Activated T-helper 2 cell treated with anti-CD3 and anti-CD28 coated beads, Interferon-gamma antibody, Interleukin-2, Interleukin-4, amounts not matched to agents 10 μg/mL and 5 μg/mL and 100 μg/mL, durations not matched to agents 14 hours and 24 hours and 36 hours (primary cell): ENCODE measurements around the gene MYCBPAP. TPM values are rescaled to one million over a fixed set of nuclear protein-coding genes. Genes with fewer than 3 reads are reported as not detected.
A peak's percentile ranks its signal among the peaks of the same experiment; 100 is the strongest.

Experiments
- DNase-seq: peaks from one replicate; pipeline ENCODE4 v3.0.0; 2021; ENCODE audit warnings: low spot score
- H3K27ac Mint-ChIP-seq: one replicate; pipeline ENCODE4 v1.8.0; 2021; ENCODE audit warnings: mixed read lengths
- H3K27me3 Mint-ChIP-seq: one replicate; pipeline ENCODE4 v1.8.0; 2021; ENCODE audit warnings: low read depth, mixed read lengths
- H3K36me3 Mint-ChIP-seq: one replicate; pipeline ENCODE4 v1.8.0; 2021; ENCODE audit warnings: low read depth, mixed read lengths
- H3K4me1 Mint-ChIP-seq: one replicate; pipeline ENCODE4 v1.8.0; 2021; ENCODE audit warnings: low read depth, mixed read lengths
- H3K4me3 Mint-ChIP-seq: one replicate; pipeline ENCODE4 v1.8.0; 2021; ENCODE audit warnings: low read depth, mild to moderate bottlenecking, moderate library complexity, mixed read lengths
- H3K9me3 Mint-ChIP-seq: one replicate; pipeline ENCODE4 v1.8.0; 2021; ENCODE audit warnings: mixed read lengths
- intact Hi-C: fragments of 100-400 bp; cut with micrococcal nuclease; formaldehyde crosslinking; loops from one replicate; pipeline ENCODE4 v1.15.1; 2023
- total RNA-seq: library from RNA; stranded (reverse); gene quantifications from 2 replicates; pipeline ENCODE4 v1.2.3, GENCODE V29; 2022

MYCBPAP gene
- total RNA-seq, 1 donor from 2014 or later = 3.1 TPM

DNA sequence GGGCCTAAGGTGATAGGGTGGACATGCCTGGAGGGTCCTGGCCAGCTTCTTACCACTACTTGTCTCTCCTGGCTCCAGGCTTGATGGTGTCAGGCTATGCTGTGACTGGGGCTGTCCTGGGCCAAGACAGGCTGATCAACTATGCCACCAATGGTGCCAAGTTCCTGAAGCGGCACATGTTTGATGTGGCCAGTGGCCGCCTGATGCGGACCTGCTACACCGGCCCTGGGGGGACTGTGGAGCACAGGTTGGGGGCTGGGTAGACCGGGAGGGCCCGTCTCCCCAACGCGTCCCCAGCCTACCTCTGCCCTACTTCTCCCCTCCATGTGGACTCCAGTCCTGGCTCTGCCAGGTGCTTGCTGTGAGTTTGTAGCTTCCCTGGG, 43.2 kb downstream of the MYCBPAP start:
- Mint-ChIP-seq H3K27me3 (peaks cover under 1% of the 10 kb centered on the region), H3K4me1 (peaks cover 2% of the 10 kb centered on the region), H3K27ac (no peak overlapping the region), H3K9me3 (no peaks in the 10 kb centered on the region), H3K4me3 (no peak overlapping the region), H3K36me3 (no peaks in the 10 kb centered on the region)
- no peak for DNase-seq
- intact Hi-C loops = no loop called here

DNA sequence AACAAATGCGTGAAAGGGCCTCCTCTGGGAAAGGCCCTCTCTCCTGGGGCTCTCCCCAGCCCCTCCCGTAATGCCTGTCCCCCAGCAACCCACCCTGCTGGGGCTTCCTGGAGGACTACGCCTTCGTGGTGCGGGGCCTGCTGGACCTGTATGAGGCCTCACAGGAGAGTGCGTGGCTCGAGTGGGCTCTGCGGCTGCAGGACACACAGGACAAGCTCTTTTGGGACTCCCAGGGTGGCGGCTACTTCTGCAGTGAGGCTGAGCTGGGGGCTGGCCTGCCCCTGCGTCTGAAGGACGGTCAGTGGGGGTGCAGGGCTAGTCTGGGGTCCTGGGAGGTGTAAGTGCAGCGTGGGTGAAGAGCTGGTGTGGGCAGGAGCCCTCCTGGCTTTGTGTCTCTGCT, 43.6 kb downstream of the MYCBPAP start:
- Mint-ChIP-seq H3K27me3 (no peaks in the 10 kb centered on the region), H3K4me3 (no peak overlapping the region), H3K9me3 (no peaks in the 10 kb centered on the region), H3K27ac (no peak overlapping the region), H3K4me1 (peaks cover 2% of the 10 kb centered on the region), H3K36me3 (no peaks in the 10 kb centered on the region)
- intact Hi-C loops = no loop called here
- no peak for DNase-seq

DNA sequence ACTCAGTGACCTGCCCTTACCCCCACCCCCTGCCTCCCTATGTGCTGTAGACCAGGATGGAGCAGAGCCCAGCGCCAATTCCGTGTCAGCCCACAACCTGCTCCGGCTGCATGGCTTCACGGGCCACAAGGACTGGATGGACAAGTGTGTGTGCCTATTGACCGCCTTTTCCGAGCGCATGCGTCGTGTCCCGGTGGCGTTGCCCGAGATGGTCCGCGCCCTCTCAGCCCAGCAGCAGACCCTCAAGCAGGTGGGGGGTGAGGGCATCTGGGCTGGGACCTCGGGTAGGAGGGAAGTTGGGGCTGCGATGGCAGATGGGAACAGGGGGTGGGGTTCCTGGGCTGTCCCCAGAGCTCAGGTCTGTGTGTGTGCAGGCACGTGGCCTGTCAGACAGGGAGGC, 46.0 kb downstream of the MYCBPAP start:
- H3K36me3 Mint-ChIP-seq = no peaks in the 10 kb centered on the region
- H3K27me3 Mint-ChIP-seq = peaks cover 15% of the 10 kb centered on the region
- H3K4me1 Mint-ChIP-seq = peaks cover 3% of the 10 kb centered on the region
- no peaks in the 10 kb centered on the region for H3K9me3 Mint-ChIP-seq
- H3K27ac Mint-ChIP-seq = no peak overlapping the region
- intact Hi-C loops = no loop called here
- no peak overlapping the region for H3K4me3 Mint-ChIP-seq
- no peak for DNase-seq

DNA sequence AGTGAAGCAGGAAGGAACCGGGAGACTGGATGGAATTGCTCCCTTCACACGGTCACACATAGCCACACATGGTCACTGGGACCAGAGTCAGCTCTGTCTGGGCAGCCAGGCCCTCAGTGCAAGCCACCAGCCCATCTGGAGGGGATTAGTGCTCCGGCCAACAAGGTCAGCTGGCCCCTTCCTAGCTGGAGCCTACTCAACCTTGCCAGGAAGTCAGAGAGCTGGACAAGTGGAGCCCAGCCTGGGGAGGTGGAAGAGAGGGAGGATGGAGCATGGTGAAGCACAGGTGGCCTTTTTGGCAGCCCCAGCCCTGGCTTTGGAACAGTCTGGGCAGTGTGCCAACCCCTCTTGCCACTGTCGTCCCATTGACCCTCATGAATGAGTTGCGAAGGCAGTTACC, 48.6 kb downstream of the MYCBPAP start:
- H3K36me3 Mint-ChIP-seq = no peaks in the 10 kb centered on the region
- peaks cover 22% of the 10 kb centered on the region for H3K27me3 Mint-ChIP-seq
- no peak overlapping the region for H3K4me3 Mint-ChIP-seq
- peaks cover 7% of the 10 kb centered on the region for H3K4me1 Mint-ChIP-seq
- no peak for DNase-seq
- intact Hi-C loops = no loop called here
- H3K27ac Mint-ChIP-seq = no peak overlapping the region
- no peaks in the 10 kb centered on the region for H3K9me3 Mint-ChIP-seq

DNA sequence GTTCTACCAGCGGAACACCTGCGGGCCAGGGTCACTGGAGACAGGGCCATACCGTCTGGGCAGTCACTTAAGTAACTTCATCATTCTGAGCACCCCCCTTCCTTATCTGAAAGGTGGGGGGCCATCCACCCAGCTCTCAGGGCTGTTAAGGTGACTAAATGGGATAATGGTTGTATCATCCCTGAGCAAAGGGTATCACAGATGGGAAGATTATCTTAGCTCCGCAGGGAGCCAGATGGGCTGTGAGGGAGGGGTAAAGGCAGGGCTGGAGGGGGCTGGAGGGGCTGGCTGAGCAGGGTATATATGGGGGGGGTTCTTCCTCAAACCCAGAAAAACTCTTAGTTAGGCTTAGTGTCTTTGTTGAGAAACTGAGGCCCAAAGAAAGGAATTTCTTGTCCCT, 49.4 kb downstream of the MYCBPAP start:
- H3K4me1 Mint-ChIP-seq = peaks cover 11% of the 10 kb centered on the region
- intact Hi-C loops = no loop called here
- H3K4me3 Mint-ChIP-seq = no peak overlapping the region
- no peaks in the 10 kb centered on the region for H3K9me3 Mint-ChIP-seq
- H3K27ac Mint-ChIP-seq = no peak overlapping the region
- no peaks in the 10 kb centered on the region for H3K36me3 Mint-ChIP-seq
- DNase-seq = no peak
- peaks cover 27% of the 10 kb centered on the region for H3K27me3 Mint-ChIP-seq

DNA sequence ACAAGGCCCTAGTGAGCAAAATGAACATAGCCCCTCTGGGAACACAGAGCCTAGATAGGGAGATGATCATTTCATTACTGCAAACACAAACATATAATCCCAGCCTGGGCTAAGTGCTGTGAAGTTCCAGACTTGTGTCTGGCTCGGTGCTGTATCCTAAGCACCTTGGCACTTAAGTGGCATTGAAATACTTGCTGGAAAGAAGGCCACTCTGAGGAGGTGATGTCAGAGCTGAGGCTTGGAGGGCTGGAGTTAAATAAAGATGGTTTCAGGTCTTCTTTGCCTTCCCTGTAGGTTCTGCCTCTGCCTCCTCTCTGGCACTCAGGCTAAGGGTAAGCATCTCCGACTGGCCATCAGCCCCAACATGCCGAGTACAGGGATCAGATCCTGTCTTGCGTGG, 49.9 kb downstream of the MYCBPAP start:
- H3K4me1 Mint-ChIP-seq = peaks cover 11% of the 10 kb centered on the region
- H3K9me3 Mint-ChIP-seq = no peaks in the 10 kb centered on the region
- no peak overlapping the region for H3K4me3 Mint-ChIP-seq
- intact Hi-C loops = no loop called here
- H3K36me3 Mint-ChIP-seq = no peaks in the 10 kb centered on the region
- DNase-seq = no peak
- H3K27ac Mint-ChIP-seq = no peak overlapping the region
- H3K27me3 Mint-ChIP-seq = peaks cover 30% of the 10 kb centered on the region

DNA sequence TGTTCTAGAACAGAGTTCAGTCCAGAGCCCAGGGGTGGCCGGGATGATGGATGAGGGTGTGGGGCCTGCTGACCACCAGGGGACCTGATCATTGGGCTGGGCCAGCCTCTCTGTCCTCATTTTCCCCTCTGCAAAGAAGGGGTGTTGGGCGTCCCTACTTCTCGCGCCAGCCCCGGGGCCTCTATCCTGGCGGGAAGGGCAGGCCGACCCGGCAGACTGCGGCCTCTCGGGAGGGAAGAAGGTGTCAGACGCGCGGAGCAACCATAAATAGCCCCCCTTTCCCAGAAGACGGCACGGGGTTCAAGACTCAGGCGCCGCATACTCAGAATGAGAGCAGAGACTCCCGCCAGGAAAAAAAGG, 50.3 kb downstream of the MYCBPAP start:
- intact Hi-C loops = no loop called here

DNA sequence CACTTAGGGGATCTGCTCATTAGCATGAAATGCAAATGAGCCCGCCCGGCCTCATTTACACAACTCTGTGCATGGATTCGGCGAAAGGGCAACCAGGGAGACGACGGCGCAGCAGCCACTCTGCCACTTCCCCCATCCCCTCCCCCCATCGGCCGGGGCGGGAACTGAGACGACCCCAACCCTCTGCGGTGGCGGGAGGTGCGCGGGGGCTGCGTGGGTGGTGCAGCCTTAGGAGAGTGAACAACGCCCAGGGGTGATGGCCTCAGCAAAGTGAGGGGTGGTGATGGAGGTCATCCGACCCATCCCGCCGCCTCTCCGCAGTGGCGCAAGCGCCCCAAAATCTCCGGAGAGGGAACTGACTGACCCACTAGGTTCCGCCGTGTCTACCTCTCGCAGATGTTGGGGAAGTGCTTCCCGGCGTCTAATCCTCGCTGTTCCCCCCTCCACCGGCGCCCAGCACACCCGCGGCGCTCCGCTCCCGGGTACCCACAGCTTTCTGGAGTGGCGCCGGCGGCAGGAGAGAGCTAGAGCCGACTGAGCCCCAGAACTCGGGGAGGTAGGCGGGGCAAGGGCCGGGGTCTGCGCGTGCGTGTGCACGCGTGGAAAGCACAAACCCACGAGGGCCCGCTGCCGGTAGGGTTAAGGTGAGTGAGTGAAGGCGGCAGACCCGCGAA, 50.8 kb downstream of the MYCBPAP start:
- Mint-ChIP-seq H3K27me3 (peaks cover 39% of the 10 kb centered on the region), H3K27ac (no peak overlapping the region), H3K4me3 (peak overlapping the region; percentile 33), H3K36me3 (no peaks in the 10 kb centered on the region), H3K9me3 (no peaks in the 10 kb centered on the region), H3K4me1 (peaks cover 11% of the 10 kb centered on the region)
- no peak for DNase-seq
- intact Hi-C loops = no loop called here

More for the DNA sequence above, 50.3 kb downstream of the MYCBPAP start:
- Mint-ChIP-seq H3K4me1 (peaks cover 11% of the 10 kb centered on the region), H3K36me3 (no peaks in the 10 kb centered on the region), H3K27me3 (peaks cover 35% of the 10 kb centered on the region), H3K27ac (no peak overlapping the region), H3K4me3 (peak overlapping the region; percentile 5), H3K9me3 (no peaks in the 10 kb centered on the region)
- no peak for DNase-seq

DNA sequence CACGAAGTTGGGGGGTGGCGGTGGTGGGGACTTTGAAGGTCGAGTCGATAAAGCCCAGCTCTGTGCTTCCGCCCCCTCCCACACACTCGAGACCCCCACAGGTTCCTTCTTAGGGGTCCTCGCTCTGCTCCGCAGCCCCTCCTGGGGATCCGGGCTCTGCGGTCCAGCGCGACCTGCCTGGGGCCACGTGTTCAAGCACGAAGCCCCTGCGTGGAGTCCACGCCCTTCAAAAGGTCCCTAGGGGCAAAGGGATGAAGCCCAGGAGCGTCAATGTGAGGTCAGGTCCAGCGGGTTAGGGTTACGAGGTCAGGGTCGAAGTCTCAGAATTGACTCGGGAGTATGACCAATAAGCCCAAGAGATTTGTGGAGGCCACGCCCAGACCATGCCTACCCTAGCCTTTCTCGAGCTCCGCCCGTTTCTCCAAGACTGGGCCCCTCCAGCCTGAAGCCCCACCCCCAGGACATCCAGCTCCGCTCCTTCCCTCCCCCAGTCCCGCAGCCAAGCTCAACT, 51.5 kb downstream of the MYCBPAP start:
- Mint-ChIP-seq H3K9me3 (no peaks in the 10 kb centered on the region), H3K27ac (no peak overlapping the region), H3K4me1 (peaks cover 11% of the 10 kb centered on the region), H3K27me3 (peaks cover 45% of the 10 kb centered on the region), H3K36me3 (no peaks in the 10 kb centered on the region), H3K4me3 (peak overlapping the region; percentile 70)
- DNase-seq = no peak
- intact Hi-C loops = no loop called here

DNA sequence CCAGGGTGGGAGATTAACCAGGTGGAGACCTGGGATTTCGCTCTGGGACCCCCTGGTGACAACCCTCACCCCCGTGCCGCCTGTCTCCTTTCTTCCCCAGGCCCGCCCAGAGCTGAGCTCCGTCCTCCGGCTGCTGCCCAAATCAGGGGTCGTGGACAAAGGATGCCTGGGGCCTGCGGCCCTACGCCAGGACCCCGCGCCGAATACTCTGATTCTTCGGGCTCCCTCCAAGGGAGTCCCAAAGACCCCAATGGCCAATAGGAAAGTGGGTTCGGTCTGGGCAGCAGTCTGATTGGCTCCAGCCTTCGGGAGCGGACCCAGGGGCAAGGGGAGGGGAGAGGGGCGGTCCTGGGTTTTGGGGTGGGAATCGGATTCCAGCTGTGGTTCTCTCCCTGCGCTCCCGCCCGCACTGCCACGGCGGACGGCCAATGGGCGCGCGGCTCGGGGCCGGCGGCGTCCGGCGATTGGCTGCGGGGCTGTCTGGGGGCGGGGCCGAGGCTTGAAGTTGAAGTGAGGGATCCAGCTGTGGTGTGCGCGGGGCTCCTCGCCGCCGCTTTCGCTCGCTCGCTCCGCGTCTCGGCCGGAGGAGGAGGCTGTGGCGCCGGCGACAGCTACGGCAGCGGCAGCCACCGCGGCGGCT, 52.1 kb downstream of the MYCBPAP start, which contains the start of gene CACNA1G:
CACNA1G (plus strand) TSS at position 531 of the 640 bp plus-strand sequence. CDS start 745 bp downstream, outside the sequence.
- Mint-ChIP-seq H3K4me1 (peaks cover 13% of the 10 kb centered on the region), H3K36me3 (no peaks in the 10 kb centered on the region), H3K4me3 (peak within 1 kb of the TSS; percentile 70), H3K27me3 (peaks cover 49% of the 10 kb centered on the region), H3K9me3 (no peaks in the 10 kb centered on the region), H3K27ac (no peak within 1 kb of the TSS)
- intact Hi-C loops = no loop called here
- peak; percentile 85 for DNase-seq

DNA sequence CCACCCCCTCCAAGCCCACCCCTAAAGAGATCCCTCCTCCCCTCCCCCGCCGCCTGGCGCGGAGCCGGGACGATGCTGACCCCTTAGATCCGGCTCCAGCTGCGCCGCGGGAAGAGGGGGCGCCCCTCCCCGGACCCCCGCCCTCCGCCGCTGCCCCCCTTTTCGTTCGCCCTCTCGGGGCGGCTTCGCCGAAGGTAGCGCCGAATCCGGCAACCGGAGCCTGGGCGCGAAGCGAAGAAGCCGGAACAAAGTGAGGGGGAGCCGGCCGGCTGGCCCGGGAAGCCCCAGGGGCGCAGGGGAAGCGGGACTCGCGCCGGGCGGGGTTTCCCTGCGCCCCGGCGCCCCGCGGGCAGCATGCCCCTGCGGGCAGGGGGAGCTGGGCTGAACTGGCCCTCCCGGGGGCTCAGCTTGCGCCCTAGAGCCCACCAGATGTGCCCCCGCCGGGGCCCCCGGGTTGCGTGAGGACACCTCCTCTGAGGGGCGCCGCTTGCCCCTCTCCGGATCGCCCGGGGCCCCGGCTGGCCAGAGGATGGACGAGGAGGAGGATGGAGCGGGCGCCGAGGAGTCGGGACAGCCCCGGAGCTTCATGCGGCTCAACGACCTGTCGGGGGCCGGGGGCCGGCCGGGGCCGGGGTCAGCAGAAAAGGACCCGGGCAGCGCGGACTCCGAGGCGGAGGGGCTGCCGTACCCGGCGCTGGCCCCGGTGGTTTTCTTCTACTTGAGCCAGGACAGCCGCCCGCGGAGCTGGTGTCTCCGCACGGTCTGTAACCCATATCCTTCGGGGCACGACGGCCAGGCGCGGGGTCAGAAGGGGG, 52.9 kb downstream of the MYCBPAP start:
- no peak for DNase-seq
- Mint-ChIP-seq H3K27ac (no peak overlapping the region), H3K27me3 (peaks cover 56% of the 10 kb centered on the region), H3K4me3 (no peak overlapping the region), H3K4me1 (peaks cover 15% of the 10 kb centered on the region), H3K36me3 (no peaks in the 10 kb centered on the region), H3K9me3 (no peaks in the 10 kb centered on the region)
- intact Hi-C loops = no loop called here

DNA sequence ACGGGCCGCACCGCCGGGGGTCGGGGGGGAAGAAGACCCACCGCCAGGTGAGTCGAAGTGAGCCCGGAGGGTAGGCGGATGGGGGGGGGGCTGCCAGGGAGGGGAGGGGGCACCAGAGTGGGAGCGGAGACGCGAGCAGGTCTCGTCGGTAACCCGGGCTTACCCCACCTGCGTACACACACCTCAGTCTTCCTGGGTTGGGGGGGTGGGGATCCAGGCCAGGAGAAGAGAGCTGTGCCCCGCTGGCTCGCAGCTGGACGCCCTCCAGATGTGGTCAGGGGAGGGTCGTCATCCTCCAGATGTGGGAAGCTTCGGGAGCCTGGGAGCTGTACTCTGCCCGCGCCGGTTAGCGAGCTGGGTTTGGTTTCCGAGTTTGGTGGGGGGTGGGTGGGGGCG, 53.5 kb downstream of the MYCBPAP start:
- intact Hi-C loops = no loop called here

More for the DNA sequence above, 53.5 kb downstream of the MYCBPAP start:
- Mint-ChIP-seq H3K4me1 (peaks cover 15% of the 10 kb centered on the region), H3K36me3 (no peaks in the 10 kb centered on the region), H3K27ac (no peak overlapping the region), H3K9me3 (no peaks in the 10 kb centered on the region), H3K27me3 (peaks cover 62% of the 10 kb centered on the region), H3K4me3 (no peak overlapping the region)
- no peak for DNase-seq
